Neural cell (in vitro differentiated cells): ENCODE data around the gene GRIP1.

Experiments used
- EP300 ChIP-seq: fragments of 450-650 bp; conservative IDR thresholded peaks from 2 replicates; pipeline ENCODE4 v1.6.1; 2014; ENCODE audit warnings: antibody characterized with exemption, mild to moderate bottlenecking, moderate library complexity; ENCODE audit not compliant: poor library complexity, severe bottlenecking
- POLR2AphosphoS5 ChIP-seq: IDR thresholded peaks from 2 replicates; pipeline ENCODE4 v1.6.1; 2012
- RAD21 ChIP-seq: fragments of 450-650 bp; conservative IDR thresholded peaks from 2 replicates; pipeline ENCODE4 v1.6.1; 2014; ENCODE audit warnings: antibody characterized with exemption, mild to moderate bottlenecking, moderate library complexity
- TF ChIP-seq, protein P1 (sequence below): fragments of 450-650 bp; IDR thresholded peaks from 2 replicates; pipeline ENCODE4 v1.5.1; 2014; ENCODE audit warnings: antibody characterized with exemption, mild to moderate bottlenecking, moderate library complexity; ENCODE audit not compliant: poor library complexity, severe bottlenecking
- TF ChIP-seq, protein P2 (sequence below): IDR thresholded peaks from 2 replicates; pipeline ENCODE4 v1.6.1; 2012; ENCODE audit warnings: borderline replicate concordance

DNA sequence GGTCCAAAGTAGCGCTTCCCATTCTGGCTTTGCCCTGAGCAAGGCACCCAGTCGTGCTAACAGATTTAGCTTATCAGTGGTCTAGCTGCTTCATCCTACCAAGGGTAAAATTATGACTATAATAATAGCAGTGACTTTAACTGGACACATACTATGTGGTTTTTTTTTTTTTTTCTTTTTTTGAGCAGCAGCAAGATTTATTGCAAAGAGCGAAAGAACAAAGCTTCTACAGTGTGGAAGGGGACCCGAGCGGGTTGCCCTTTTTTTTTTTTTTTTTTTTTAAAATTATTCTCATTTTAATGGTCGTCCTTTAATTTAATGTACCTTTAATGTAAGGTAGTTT, 376.1 kb downstream of the GRIP1 start:
- TF ChIP-seq, protein P1, sequence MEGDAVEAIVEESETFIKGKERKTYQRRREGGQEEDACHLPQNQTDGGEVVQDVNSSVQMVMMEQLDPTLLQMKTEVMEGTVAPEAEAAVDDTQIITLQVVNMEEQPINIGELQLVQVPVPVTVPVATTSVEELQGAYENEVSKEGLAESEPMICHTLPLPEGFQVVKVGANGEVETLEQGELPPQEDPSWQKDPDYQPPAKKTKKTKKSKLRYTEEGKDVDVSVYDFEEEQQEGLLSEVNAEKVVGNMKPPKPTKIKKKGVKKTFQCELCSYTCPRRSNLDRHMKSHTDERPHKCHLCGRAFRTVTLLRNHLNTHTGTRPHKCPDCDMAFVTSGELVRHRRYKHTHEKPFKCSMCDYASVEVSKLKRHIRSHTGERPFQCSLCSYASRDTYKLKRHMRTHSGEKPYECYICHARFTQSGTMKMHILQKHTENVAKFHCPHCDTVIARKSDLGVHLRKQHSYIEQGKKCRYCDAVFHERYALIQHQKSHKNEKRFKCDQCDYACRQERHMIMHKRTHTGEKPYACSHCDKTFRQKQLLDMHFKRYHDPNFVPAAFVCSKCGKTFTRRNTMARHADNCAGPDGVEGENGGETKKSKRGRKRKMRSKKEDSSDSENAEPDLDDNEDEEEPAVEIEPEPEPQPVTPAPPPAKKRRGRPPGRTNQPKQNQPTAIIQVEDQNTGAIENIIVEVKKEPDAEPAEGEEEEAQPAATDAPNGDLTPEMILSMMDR: no peak
- TF ChIP-seq POLR2AphosphoS5: no peak
- TF ChIP-seq, protein P2, sequence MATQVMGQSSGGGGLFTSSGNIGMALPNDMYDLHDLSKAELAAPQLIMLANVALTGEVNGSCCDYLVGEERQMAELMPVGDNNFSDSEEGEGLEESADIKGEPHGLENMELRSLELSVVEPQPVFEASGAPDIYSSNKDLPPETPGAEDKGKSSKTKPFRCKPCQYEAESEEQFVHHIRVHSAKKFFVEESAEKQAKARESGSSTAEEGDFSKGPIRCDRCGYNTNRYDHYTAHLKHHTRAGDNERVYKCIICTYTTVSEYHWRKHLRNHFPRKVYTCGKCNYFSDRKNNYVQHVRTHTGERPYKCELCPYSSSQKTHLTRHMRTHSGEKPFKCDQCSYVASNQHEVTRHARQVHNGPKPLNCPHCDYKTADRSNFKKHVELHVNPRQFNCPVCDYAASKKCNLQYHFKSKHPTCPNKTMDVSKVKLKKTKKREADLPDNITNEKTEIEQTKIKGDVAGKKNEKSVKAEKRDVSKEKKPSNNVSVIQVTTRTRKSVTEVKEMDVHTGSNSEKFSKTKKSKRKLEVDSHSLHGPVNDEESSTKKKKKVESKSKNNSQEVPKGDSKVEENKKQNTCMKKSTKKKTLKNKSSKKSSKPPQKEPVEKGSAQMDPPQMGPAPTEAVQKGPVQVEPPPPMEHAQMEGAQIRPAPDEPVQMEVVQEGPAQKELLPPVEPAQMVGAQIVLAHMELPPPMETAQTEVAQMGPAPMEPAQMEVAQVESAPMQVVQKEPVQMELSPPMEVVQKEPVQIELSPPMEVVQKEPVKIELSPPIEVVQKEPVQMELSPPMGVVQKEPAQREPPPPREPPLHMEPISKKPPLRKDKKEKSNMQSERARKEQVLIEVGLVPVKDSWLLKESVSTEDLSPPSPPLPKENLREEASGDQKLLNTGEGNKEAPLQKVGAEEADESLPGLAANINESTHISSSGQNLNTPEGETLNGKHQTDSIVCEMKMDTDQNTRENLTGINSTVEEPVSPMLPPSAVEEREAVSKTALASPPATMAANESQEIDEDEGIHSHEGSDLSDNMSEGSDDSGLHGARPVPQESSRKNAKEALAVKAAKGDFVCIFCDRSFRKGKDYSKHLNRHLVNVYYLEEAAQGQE: no peak
- no peak for TF ChIP-seq EP300
- TF ChIP-seq RAD21: no peak
